Tibial nerve (tissue), 4 donors: Measurements from ENCODE around the gene GGT7. TPM values are rescaled to one million over a fixed set of nuclear protein-coding genes. Genes with fewer than 3 reads are reported as not detected.

Experiments used
- DNase-seq, 2 donors: peaks; one replicate each; pipeline ENCODE4 v3.0.0-alpha.2; 2019; ENCODE audit warnings: low spot score in 2 of 2
- H3K27ac ChIP-seq, 4 donors: fragments of 200-600 bp; sonication (generic) in 3 of 4; one replicate each; pipeline ENCODE4 v1.5.1; 2017 to 2019; ENCODE audit warnings: mild to moderate bottlenecking in 1 of 4
- H3K27me3 ChIP-seq, 2 donors: fragments of 200-600 bp; sonication (generic) in 1 of 2; one replicate each; pipeline versions ENCODE4 v1.5.1 to v1.6.0; 2017 to 2019
- H3K36me3 ChIP-seq, 3 donors: fragments of 200-600 bp; sonication (generic); one replicate each; pipeline ENCODE4 v1.5.1; 2018 to 2019
- H3K4me1 ChIP-seq, 4 donors: fragments of 200-600 bp; sonication (generic) in 3 of 4; one replicate each; pipeline ENCODE4 v1.5.1; 2017 to 2019
- H3K4me3 ChIP-seq, 4 donors: fragments of 200-600 bp; sonication (generic) in 3 of 4; one replicate each; pipeline ENCODE4 v1.5.1; 2017 to 2019; ENCODE audit warnings: mild to moderate bottlenecking in 1 of 4, moderate library complexity in 1 of 4
- H3K9me3 ChIP-seq, 4 donors: fragments of 200-600 bp; sonication (generic) in 3 of 4; one replicate each; pipeline ENCODE4 v1.5.1; 2017 to 2019
- EP300 ChIP-seq, 2 donors: sonication (generic); formaldehyde crosslinking; IDR thresholded peaks; one replicate each; pipeline ENCODE4 v1.6.1; 2017; ENCODE audit warnings: antibody characterized with exemption in 2 of 2, mild to moderate bottlenecking in 1 of 2
- POLR2A ChIP-seq, 2 donors: fragments of 450-650 bp; IDR thresholded peaks; one replicate each; pipeline ENCODE4 v1.6.1; 2017; ENCODE audit warnings: antibody characterized with exemption in 2 of 2, mild to moderate bottlenecking in 2 of 2, moderate library complexity in 2 of 2
- WGBS, 2 donors: methylation state at CpG; one replicate each; pipeline ENCODE4 v1.1.5; 2018; 5-methylcytosine and 5-hydroxymethylcytosine counted together
- total RNA-seq, 4 donors: library from RNA; depleted of rRNA; stranded (reverse); fragments of >200 nt; gene quantifications; one replicate each; pipeline ENCODE4 v1.1.0, GENCODE V29; 2016
- TF ChIP-seq, protein P1 (sequence below), 5 experiments: fragments of 200-600 bp in 3 of 5; fragments of 450-650 bp in 2 of 5; sonication (generic) in 3 of 5; IDR thresholded peaks; one replicate each; pipeline ENCODE4 v1.5.1; 2016 to 2019; ENCODE audit warnings: antibody characterized with exemption in 5 of 5, mild to moderate bottlenecking in 3 of 5, moderate library complexity in 2 of 5

Gene GGT7
- total RNA-seq, 4 donors from 2014 or later, result 19.6 to 41.7 (median 28.4) TPM

DNA sequence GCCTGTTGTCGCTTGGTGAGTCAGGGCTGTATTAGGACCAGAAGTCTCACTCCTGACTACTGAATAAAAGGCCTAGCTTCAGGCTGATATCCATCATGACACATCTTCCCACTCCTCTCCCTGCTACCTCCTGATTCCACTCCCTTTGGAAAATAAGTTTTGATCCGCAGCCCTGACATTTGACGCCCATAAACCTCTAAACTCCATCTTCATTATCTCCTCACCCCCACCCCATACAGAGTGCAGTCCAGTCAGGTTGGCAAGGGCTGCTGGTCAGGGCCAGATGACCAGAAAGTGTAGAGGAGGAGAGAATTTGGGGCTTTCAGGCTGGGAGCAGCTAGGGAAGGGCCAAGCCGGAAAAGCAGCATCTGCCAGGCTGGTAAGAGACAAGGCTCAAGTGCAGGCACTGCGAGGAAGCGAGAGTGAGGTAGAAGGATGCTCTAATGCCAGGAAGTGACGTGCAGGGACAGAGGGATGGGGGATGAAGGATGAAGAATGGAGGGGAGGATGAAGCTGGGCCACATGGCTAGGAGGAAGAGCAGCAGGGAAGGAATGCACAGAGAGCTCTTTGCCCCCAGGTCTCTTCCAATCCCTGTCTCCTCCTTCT lies 1.2 kb downstream of the GGT7 start:
- H3K4me1 ChIP-seq, result peaks cover 0 to 45% (median 9%) of the 10 kb centered on the region in 4 donors
- TF ChIP-seq, protein P1, sequence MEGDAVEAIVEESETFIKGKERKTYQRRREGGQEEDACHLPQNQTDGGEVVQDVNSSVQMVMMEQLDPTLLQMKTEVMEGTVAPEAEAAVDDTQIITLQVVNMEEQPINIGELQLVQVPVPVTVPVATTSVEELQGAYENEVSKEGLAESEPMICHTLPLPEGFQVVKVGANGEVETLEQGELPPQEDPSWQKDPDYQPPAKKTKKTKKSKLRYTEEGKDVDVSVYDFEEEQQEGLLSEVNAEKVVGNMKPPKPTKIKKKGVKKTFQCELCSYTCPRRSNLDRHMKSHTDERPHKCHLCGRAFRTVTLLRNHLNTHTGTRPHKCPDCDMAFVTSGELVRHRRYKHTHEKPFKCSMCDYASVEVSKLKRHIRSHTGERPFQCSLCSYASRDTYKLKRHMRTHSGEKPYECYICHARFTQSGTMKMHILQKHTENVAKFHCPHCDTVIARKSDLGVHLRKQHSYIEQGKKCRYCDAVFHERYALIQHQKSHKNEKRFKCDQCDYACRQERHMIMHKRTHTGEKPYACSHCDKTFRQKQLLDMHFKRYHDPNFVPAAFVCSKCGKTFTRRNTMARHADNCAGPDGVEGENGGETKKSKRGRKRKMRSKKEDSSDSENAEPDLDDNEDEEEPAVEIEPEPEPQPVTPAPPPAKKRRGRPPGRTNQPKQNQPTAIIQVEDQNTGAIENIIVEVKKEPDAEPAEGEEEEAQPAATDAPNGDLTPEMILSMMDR (IDR thresholded peaks at IDR 0.05), result no peak
- TF ChIP-seq POLR2A (IDR thresholded peaks at IDR 0.05), result no peak
- TF ChIP-seq EP300 (IDR thresholded peaks at IDR 0.05), result no peak
- H3K27ac ChIP-seq, result peak overlapping the region in 1 of 4 donors; percentile 89
- H3K4me3 ChIP-seq, result peak overlapping the region in 1 of 4 donors; percentile 85
- 92 to 95% methylated on average over 7 of the region's 7 CpGs for WGBS, 2 donors
- DNase-seq, result no peak
- H3K9me3 ChIP-seq, result no peaks in the 10 kb centered on the region
- H3K36me3 ChIP-seq, result no peaks in the 10 kb centered on the region
- no peaks in the 10 kb centered on the region for H3K27me3 ChIP-seq

DNA sequence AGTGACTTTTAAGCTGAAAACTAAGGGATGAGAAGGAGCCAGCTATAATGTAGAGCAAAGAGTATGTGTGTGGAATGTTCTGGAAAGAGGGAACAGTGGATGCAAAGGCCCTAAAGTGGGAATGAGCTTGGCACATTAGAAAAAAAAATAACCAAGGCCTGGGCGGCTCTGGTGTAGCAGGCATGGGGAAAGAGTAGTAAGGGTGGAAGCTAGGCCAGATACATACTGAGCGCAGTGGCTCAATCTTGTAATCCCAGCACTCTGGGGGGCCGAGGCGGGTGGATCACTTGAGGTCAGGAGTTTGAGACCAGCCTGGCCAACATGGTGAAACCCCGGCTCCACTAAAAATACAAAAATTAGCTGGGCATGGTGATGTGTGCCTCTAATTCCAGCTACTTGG lies 8.4 kb downstream of the GGT7 start:
- WGBS, 2 donors, result 90 to 96% methylated on average over 5 of the region's 5 CpGs
- H3K4me3 ChIP-seq, result no peak overlapping the region

DNA sequence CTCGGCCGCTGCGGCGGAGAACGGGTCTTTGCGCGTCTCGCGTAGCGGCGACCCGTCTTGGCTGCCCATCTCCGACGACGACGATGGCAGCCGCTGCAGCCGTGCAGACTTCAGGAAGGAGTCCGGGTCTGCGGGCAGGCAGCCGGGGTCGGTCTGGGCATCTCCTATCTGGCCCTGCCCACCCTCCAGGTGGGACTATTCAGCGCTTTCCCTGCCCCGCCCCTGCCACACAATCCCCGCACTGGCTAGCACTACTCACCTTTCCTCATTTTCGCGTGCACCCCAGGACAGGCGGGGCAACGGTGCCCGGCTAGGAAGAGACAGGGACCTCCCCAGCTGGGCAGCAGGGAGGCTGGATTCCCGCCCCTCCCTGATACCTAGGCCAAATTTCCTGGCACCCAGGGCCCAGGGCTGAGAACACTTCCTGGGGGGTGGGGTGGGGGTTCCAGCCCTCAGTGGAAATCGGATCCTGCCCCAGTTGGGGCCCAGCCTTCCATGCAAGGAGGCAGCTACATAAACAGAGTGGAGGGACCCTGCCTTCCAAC lies 9.2 kb downstream of the GGT7 start:
- Histone ChIP-seq H3K36me3 (peaks cover 0 to 61% (median 0%) of the 10 kb centered on the region in 3 donors), H3K27ac (no peak overlapping the region), H3K9me3 (no peaks in the 10 kb centered on the region), H3K27me3 (no peaks in the 10 kb centered on the region), H3K4me1 (no peaks in the 10 kb centered on the region), H3K4me3 (no peak overlapping the region)
- WGBS, 2 donors, result 61 to 68% methylated on average over 29 to 31 of the region's 32 CpGs
- no peak for DNase-seq
- TF ChIP-seq, protein P1 (IDR thresholded peaks at IDR 0.05), result no peak
- TF ChIP-seq EP300 (IDR thresholded peaks at IDR 0.05) (no peak), POLR2A (IDR thresholded peaks at IDR 0.05) (no peak)

More for the DNA sequence above, 8.4 kb downstream of the GGT7 start:
- H3K9me3 ChIP-seq, result no peaks in the 10 kb centered on the region
- no peak for DNase-seq
- H3K4me1 ChIP-seq, result no peaks in the 10 kb centered on the region
- peaks cover 0 to 54% (median 0%) of the 10 kb centered on the region in 3 donors for H3K36me3 ChIP-seq
- H3K27me3 ChIP-seq, result no peaks in the 10 kb centered on the region
- TF ChIP-seq, protein P1 (IDR thresholded peaks at IDR 0.05), result no peak
- TF ChIP-seq EP300 (IDR thresholded peaks at IDR 0.05) (no peak), POLR2A (IDR thresholded peaks at IDR 0.05) (no peak)
- H3K27ac ChIP-seq, result no peak overlapping the region

DNA sequence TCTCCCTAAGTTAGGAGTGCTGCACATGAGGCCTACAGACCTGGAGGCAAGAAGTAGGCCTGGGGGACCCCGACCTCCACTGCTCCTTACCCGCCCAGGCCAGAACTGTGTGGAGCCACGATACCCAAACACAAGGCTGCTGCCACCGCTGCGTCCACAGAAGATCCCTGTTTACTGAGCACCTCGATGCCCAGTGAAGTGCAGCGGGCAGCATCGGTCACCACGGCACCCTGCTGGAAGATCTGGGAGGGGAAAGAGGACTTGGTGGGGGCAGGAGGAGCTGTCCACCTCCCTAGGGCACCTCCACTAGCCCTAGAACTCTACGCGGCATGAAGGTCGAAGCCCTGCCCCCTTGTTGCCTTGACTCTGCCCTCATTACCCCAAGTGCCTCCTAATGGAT lies 9.9 kb downstream of the GGT7 start:
- WGBS, 2 donors, result 86 to 95% methylated on average over 12 of the region's 12 CpGs
- Histone ChIP-seq H3K4me3 (no peak overlapping the region), H3K4me1 (no peaks in the 10 kb centered on the region), H3K27me3 (no peaks in the 10 kb centered on the region), H3K27ac (no peak overlapping the region), H3K9me3 (no peaks in the 10 kb centered on the region), H3K36me3 (peaks cover 0 to 69% (median 0%) of the 10 kb centered on the region in 3 donors)
- DNase-seq, result no peak
- TF ChIP-seq EP300 (IDR thresholded peaks at IDR 0.05) (no peak), POLR2A (IDR thresholded peaks at IDR 0.05) (no peak)
- TF ChIP-seq, protein P1 (IDR thresholded peaks at IDR 0.05), result no peak

DNA sequence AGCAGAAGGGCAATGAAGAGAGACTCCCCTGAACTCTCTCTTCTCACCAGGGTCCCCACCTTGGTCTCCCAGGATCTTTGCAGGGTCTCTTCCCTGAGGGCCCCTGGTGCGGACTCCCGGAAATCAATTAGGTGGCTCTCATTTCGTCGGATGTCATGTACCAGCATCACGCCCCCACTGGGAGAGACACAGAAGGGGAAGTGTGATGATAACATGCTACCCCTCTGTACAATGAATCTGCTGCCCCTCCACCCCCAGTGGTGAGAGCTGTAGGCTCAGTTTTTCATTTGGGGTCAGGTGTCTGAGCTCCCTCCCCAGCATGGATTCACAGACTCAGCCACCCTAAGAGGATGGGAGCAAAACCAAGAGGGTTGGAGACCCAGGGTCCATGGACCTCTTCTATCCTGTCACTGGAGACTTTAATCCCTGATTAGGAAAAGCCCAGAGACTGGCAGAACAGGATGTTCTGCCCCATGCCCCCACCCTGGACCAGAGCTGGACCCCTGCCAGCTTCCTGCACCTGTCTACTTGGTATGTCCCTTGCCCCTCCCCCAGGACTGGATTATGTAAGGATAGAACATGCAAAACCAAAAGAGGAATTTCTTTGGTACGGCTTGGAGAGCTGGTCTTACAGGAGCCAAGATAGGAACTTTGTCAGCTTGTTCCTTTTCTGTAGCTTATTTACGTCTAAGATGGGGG lies 11.1 kb downstream of the GGT7 start:
- Histone ChIP-seq H3K27ac (no peak overlapping the region), H3K36me3 (peaks cover 0 to 81% (median 0%) of the 10 kb centered on the region in 3 donors), H3K4me1 (no peaks in the 10 kb centered on the region), H3K9me3 (no peaks in the 10 kb centered on the region), H3K27me3 (no peaks in the 10 kb centered on the region), H3K4me3 (no peak overlapping the region)
- WGBS, 2 donors, result 89 to 93% methylated on average over 7 of the region's 7 CpGs
- peak in 1 of 2 donors; percentile 13 for DNase-seq
- TF ChIP-seq POLR2A (IDR thresholded peaks at IDR 0.05) (no peak), EP300 (IDR thresholded peaks at IDR 0.05) (no peak)
- TF ChIP-seq, protein P1 (IDR thresholded peaks at IDR 0.05), result no peak
